ENCODE results near the gene LRRK1.

LRRK1 gene

DNA sequence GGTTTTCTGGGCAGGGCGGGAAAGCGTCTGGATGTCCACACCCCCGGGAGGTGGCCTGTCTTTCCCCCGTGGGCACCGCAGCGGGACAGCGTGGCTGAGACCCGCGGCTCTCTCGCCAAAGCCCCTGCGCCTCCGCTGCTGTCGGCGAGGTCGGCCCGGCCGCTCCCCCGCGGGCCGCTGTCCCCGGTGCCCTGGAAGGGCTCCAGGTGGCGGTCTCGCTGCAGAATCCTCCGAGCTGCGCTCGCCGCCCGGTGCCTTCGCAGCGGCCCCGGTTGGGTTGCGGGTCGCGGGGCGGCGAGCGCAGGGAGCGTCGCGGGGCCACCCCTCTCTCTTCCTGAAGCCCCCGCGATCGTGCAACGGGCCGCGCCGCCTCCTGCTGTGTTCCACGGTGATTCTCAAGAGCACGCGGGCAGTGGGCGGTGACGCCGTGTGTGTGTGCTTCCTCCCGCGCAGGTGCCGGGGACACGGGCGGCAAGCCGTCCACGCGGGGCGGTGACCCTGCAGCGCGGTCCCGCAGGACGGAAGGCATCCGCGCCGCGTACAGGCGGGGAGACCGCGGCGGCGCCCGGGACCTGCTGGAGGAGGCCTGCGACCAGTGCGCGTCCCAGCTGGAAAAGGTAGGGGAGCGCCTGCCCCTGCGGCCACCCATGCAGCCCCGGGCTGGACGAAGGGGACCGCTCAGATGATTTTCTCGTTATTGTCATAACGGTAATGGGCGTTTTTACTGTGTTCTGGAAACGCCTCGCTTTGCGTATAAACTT, 54.4 kb downstream of the LRRK1 start:
- DNase-seq (ENCODE audit: low read depth), result no peak

DNA sequence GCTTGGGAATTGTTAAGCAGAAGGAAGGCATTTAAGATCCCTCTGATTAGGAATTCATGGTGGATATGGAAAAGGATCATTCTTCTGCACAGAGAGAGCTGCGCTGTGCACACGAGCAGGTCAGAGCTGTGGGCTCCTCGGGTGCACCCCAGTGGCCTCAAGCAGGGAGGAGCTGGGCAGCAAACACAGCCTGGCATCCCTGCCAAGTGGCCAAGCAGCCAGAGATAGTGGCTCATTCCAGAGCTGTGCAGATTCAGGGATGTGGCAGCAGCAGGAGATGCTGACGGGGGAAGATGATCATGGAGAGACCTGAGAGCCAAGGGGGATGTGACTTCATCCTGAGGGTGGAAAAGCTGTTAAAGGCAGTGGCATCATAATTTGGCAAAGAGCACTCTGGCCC, 55.9 kb downstream of the LRRK1 start:
- DNase-seq (ENCODE audit: low read depth), result no peak

GRCh38 chr15:100980410-100981046, 61.4 kb downstream of the LRRK1 start:
- DNase-seq (ENCODE audit: low read depth), result no peak

GRCh38 chr15:100981086-100981485, 61.9 kb downstream of the LRRK1 start:
- DNase-seq (ENCODE audit: low read depth), result no peak

DNA sequence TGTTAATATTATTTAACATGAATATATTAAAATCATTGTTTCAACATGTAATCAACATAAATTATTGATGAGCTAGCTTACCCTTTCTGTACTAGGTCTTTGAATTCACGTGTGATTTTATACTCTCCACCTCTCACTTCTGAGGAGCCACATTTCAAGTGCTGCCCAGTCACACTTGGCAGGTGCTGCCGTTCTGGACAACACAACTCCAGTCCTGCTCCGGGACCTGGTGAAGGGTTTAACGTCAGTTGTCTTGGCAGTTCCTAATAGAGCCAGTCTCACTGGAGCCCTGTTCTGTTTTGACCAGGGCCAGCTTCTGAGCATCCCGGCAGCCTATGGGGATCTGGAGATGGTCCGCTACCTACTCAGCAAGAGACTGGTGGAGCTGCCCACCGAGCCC, 64.1 kb downstream of the LRRK1 start:
- DNase-seq (ENCODE audit: low read depth), result no peak

GRCh38 chr15:100985401-100985800, 66.2 kb downstream of the LRRK1 start:
- no peak for DNase-seq (ENCODE audit: low read depth)

DNA sequence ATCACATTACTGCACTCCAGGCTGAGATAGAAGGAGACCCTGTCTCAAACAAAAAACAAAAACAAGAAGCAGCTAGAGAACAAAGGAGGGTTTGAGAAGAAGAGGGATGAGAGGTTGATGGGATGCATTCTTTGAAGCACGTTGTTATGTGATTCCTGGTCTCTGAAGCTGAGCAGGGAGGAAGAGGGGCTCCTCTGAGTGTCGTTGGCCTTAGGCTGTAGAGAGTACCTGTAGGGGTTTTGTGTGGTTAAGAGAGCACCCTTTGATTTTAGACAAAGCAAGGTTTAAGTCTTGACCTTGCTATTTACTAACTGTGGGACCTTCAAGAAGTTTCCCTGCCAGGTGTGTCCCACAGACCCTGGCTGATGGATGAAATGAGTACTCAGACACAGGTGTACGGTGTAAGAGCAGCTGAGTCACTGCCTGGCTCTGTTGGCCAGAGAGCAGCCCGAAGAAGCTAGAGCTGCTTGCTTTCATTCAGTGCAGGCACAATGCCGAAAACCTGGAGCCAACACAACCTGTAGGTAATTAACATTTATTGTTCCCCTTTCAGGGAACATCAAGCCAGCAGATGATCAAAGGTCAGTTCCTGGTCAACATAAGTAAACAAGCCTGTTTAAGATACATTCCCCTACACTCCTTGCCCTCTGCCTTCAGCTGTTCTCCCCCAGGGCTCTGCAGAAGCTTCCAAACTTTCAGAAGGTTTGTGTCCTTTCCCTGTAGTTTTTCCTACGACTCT, 67.2 kb downstream of the LRRK1 start:
- DNase-seq (ENCODE audit: low read depth), result no peak

DNA sequence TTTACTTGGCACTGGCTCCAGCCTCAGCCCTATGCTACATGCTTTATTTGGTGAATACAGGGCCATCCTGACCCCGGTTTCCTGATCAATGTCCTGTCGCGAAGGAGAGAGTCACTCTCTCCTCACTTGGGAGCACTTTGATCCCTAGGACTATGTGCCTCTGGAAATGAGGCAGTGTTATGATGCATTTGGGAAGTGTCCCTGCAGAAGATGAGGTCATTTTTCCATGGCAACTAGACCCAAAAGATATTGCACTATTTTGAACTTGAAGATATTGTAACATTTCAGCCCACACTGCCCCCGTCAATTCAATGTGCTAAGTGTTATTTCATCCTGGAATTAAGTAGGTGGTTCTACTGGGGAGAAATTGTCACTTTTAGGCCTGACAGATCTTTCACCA, 68.0 kb downstream of the LRRK1 start:
- DNase-seq (ENCODE audit: low read depth), result no peak

- DNase-seq (ENCODE audit: low read depth), result no peak
Measured at GRCh38 chr15:100988297-100988696, 69.1 kb downstream of the LRRK1 start.

- no peak for DNase-seq (ENCODE audit: low read depth)
Measured at GRCh38 chr15:100988857-100989256, 69.7 kb downstream of the LRRK1 start.

GRCh38 chr15:100994597-100995446, 75.7 kb downstream of the LRRK1 start:
- DNase-seq (ENCODE audit: low read depth), result no peak

DNA sequence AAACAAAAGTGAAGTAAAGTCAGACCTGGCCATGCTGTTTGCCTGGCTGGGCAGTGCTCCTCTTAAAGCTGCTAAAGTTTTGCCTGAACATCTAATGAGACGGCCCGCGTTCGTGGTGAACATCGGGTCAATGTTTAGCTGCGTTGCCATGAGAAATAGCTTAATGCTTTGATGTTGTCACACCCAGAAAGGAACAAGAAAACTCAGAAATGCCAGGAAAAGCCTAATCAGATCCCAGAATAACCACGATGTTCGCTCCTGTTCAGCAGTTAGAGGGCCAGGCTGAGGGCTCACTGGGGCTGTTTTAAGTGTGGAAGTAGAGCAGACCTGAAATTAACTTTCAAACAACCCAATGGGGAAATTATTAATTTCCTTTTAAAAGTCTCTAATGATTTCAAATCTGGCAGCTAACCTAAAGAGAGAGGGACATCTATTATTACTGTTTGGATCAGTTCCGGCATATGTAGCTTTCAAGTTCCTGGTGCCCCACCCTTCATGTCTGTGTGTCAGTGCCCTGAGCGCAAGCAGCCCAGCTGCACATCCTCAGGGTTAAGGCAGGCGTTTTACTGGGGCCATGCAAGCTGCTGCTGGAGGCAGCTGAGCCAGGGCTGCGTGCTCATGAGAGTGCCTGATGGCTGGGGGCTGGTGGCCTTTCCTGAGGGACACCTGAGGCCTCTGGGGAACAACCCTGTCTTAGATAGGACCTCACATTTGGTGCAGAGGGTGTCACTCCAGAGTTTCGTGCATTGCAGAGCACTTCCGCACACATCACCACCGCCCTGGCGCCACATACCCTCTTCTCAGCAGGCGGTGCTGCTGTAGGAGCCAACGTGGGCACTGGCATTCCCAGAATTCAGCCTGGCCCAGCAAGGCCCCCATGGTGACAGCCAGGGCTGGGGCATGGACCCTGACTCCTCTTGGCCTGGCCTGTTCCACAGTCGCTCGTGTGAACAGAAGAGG, 76.6 kb downstream of the LRRK1 start:
- DNase-seq (ENCODE audit: low read depth), result no peak

DNA sequence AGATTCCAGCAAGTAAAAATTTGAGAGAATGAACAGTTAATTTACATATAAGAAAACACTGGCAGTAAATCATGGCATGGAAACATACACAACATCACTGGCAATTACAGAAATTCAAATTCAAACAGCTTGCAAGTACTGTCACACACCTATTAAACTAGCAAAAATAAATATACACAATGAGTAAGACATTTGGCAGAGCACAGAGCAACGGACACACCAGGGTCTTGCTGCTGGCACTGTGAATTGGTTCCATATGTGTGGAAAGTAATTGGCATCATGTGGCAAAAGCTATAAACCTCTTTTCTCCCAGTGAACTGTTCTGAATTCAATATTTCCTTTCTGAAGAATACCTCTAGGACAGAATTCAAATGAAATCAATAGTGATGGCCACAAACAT, 78.3 kb downstream of the LRRK1 start:
- DNase-seq (ENCODE audit: low read depth), result no peak

- DNase-seq (ENCODE audit: low read depth), result no peak
Measured at GRCh38 chr15:100998630-100999029, 79.5 kb downstream of the LRRK1 start.

DNA sequence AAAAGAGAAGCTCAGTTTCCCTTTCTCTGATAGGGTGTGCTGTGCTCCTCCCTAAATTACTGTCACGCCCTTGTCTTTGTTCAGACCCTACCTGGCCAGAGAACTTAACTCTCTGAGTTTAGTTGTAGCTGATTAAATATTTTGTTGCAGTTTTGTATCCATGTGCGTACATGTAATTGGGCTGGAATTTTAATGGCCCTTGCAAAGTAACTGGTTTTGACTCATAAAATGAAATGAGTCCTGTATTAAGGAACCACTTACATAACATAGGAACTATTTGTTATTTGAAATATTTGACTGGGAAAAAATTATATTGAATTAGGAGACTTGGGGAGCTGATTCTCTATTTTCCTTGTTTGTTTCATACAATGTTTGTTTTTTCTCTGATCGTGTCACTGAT, 80.2 kb downstream of the LRRK1 start:
- DNase-seq (ENCODE audit: low read depth), result no peak

- DNase-seq (ENCODE audit: low read depth), result no peak
Measured at GRCh38 chr15:101000271-101000681, 81.1 kb downstream of the LRRK1 start.

DNA sequence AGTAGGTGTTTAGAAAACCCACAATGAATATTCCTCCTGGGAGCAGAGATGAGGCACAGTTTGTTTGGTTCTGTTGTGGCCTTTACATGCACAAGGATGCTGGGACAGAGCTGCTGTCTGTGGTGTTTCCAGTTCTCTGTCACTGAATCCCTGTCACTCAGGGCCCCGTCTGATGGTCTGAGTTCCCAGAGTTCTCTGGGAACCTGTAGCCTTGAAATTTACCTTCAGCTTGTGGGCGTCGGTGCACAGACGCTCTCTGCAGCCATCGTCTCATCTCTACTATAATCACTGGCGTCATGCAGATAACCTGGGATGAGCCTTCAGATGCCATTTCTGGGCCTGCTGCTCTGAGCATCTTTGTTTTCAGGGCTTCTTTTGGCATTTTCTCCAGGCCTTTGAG, 81.9 kb downstream of the LRRK1 start:
- no peak for DNase-seq (ENCODE audit: low read depth)

- DNase-seq (ENCODE audit: low read depth), result no peak
Measured at GRCh38 chr15:101001796-101002195, 82.6 kb downstream of the LRRK1 start.

DNA sequence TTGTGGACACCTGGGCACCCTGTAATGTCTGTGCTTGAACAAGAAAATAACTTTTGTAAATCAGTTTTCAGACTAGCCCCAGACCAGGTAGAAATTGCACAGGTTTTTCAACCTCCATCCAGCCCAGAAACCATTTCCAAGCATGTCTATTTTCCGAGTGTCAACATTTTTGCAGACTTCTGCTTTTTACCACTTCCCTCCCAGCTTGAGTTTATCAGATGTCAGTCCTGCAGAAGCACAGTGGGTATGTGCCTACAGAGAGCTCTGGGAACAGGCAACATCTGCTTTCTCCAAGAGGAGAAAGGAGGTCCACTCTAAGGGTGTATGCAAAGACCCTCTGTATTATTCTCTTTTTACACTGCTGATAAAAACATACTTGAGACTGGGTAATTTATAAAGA, 83.9 kb downstream of the LRRK1 start:
- no peak for DNase-seq (ENCODE audit: low read depth)

- no peak for DNase-seq (ENCODE audit: low read depth)
Measured at GRCh38 chr15:101003706-101004105, 84.5 kb downstream of the LRRK1 start.

DNA sequence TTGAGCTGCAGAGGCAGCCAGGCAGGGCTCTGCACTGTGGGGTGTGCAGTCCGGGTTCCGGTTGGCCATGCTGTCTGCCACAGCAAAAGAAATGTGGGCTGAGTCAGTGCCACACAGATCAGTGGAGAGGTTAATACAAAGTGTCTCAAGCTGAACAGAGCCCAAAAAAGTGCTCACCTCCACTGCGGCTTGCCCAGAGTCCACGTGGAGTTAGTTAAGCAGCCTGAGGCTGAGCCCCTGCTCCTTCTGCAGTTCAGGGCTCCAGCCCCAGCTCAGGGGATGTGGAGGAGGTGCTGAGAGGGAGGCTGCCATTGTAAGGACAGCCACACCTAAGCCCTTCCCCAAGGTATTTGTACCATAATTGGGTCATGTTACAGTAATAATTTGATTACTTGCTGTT, 85.3 kb downstream of the LRRK1 start:
- DNase-seq (ENCODE audit: low read depth), result no peak

Measured in stimulated activated CD8-positive, alpha-beta memory T cell treated with anti-CD3 and anti-CD28 coated beads, Interleukin-15, amount 100 ng/mL, for 24 hours (primary cell).